ENCODE measurements around the gene LYPD6.

LYPD6 gene

GRCh38 chr2:149363958-149364357 lies 33.6 kb downstream of the LYPD6 start:
- no peak overlapping the region for H3K27ac ChIP-seq (ENCODE audit: low read length)
- no peak overlapping the region for H3K4me3 ChIP-seq (ENCODE audit: low read depth in 1 of 2, low read length in 2 of 2)
- H4K20me1 ChIP-seq (ENCODE audit: insufficient read depth, low read length), result no peaks in the 10 kb centered on the region
- DNase-seq (no peak), ATAC-seq (ENCODE audit: insufficient read depth, low read depth) (no peak)
- H3K36me3 ChIP-seq (ENCODE audit: insufficient read depth, low read length), result no peaks in the 10 kb centered on the region
- TF ChIP-seq EZH2 (IDR thresholded peaks at IDR 0.05; ENCODE audit: borderline replicate concordance, low read depth, low read length, severe bottlenecking) (no peak), CTCF (IDR thresholded peaks at IDR 0.05; ENCODE audit: borderline replicate concordance, extremely low read depth, low read length, poor library complexity, severe bottlenecking) (no peak)
- H3K27me3 ChIP-seq (ENCODE audit: insufficient read depth, low read length, poor library complexity), result no peaks in the 10 kb centered on the region
- H3K9me3 ChIP-seq (ENCODE audit: insufficient read depth, low read length, severe bottlenecking), result no peaks in the 10 kb centered on the region
- H3K4me2 ChIP-seq (ENCODE audit: insufficient read depth, low read length), result no peak overlapping the region
- H3K4me1 ChIP-seq (ENCODE audit: insufficient read depth, low read length), result no peaks in the 10 kb centered on the region
- H3K9ac ChIP-seq (ENCODE audit: low read depth, low read length), result no peak overlapping the region
- H3K79me2 ChIP-seq (ENCODE audit: insufficient read depth, low read length), result no peaks in the 10 kb centered on the region
- H2AFZ ChIP-seq (ENCODE audit: low read depth, low read length), result no peak overlapping the region

GRCh38 chr2:149364839-149365238 lies 34.5 kb downstream of the LYPD6 start:
- H3K9me3 ChIP-seq (ENCODE audit: insufficient read depth, low read length, severe bottlenecking), result no peaks in the 10 kb centered on the region
- no peak overlapping the region for H3K4me3 ChIP-seq (ENCODE audit: low read depth in 1 of 2, low read length in 2 of 2)
- no peaks in the 10 kb centered on the region for H3K79me2 ChIP-seq (ENCODE audit: insufficient read depth, low read length)
- H3K36me3 ChIP-seq (ENCODE audit: insufficient read depth, low read length), result no peaks in the 10 kb centered on the region
- H3K4me2 ChIP-seq (ENCODE audit: insufficient read depth, low read length), result no peak overlapping the region
- H3K27ac ChIP-seq (ENCODE audit: low read length), result no peak overlapping the region
- TF ChIP-seq CTCF (IDR thresholded peaks at IDR 0.05; ENCODE audit: borderline replicate concordance, extremely low read depth, low read length, poor library complexity, severe bottlenecking) (no peak), EZH2 (IDR thresholded peaks at IDR 0.05; ENCODE audit: borderline replicate concordance, low read depth, low read length, severe bottlenecking) (no peak)
- no peak for DNase-seq
- no peaks in the 10 kb centered on the region for H3K27me3 ChIP-seq (ENCODE audit: insufficient read depth, low read length, poor library complexity)
- H3K9ac ChIP-seq (ENCODE audit: low read depth, low read length), result no peak overlapping the region
- H3K4me1 ChIP-seq (ENCODE audit: insufficient read depth, low read length), result no peaks in the 10 kb centered on the region
- no peak overlapping the region for H2AFZ ChIP-seq (ENCODE audit: low read depth, low read length)
- H4K20me1 ChIP-seq (ENCODE audit: insufficient read depth, low read length), result no peaks in the 10 kb centered on the region
- no peak for ATAC-seq (ENCODE audit: insufficient read depth, low read depth)

- no peaks in the 10 kb centered on the region for H3K27me3 ChIP-seq (ENCODE audit: insufficient read depth, low read length, poor library complexity)
- H3K36me3 ChIP-seq (ENCODE audit: insufficient read depth, low read length), result no peaks in the 10 kb centered on the region
- H3K27ac ChIP-seq (ENCODE audit: low read length), result no peak overlapping the region
- no peak for TF ChIP-seq EZH2 (IDR thresholded peaks at IDR 0.05; ENCODE audit: borderline replicate concordance, low read depth, low read length, severe bottlenecking)
- TF ChIP-seq CTCF (IDR thresholded peaks at IDR 0.05; ENCODE audit: borderline replicate concordance, extremely low read depth, low read length, poor library complexity, severe bottlenecking), result no peak
- DNase-seq (no peak), ATAC-seq (ENCODE audit: insufficient read depth, low read depth) (no peak)
- H3K9me3 ChIP-seq (ENCODE audit: insufficient read depth, low read length, severe bottlenecking), result no peaks in the 10 kb centered on the region
- no peaks in the 10 kb centered on the region for H3K4me1 ChIP-seq (ENCODE audit: insufficient read depth, low read length)
- no peak overlapping the region for H3K4me2 ChIP-seq (ENCODE audit: insufficient read depth, low read length)
- no peak overlapping the region for H3K4me3 ChIP-seq (ENCODE audit: low read depth in 1 of 2, low read length in 2 of 2)
- no peaks in the 10 kb centered on the region for H4K20me1 ChIP-seq (ENCODE audit: insufficient read depth, low read length)
- no peaks in the 10 kb centered on the region for H3K79me2 ChIP-seq (ENCODE audit: insufficient read depth, low read length)
- no peak overlapping the region for H3K9ac ChIP-seq (ENCODE audit: low read depth, low read length)
- no peak overlapping the region for H2AFZ ChIP-seq (ENCODE audit: low read depth, low read length)
Measured at GRCh38 chr2:149365931-149366583, 35.7 kb downstream of the LYPD6 start.
